Activated CD8-positive, alpha-beta memory T cell treated with anti-CD3 and anti-CD28 coated beads, Interleukin-2, amount 50 U/mL, for 1 hour (primary cell): Measurements from ENCODE around the gene PARD6A.
"Not testable (repeated sequence)": the region's sequence is repeated elsewhere in the genome, so short reads cannot be mapped to it uniquely, and the experiment has no call there.

Experiments
- DNase-seq: peaks from one replicate; pipeline ENCODE4 v3.0.0-alpha.2; 2020; ENCODE audit errors: extremely low read depth

Gene PARD6A

GRCh38 chr16:67685388-67686112, 24.8 kb downstream of the PARD6A start:
- no peak for DNase-seq

GRCh38 chr16:67693517-67694285, 32.9 kb downstream of the PARD6A start:
- DNase-seq: not testable (repeated sequence)

- no peak for DNase-seq
Measured at GRCh38 chr16:67694611-67695010, 33.9 kb downstream of the PARD6A start.

- DNase-seq: no peak
Measured at GRCh38 chr16:67697422-67698185, 36.8 kb downstream of the PARD6A start.

- no peak for DNase-seq
Measured at GRCh38 chr16:67699265-67699664, 38.5 kb downstream of the PARD6A start.

GRCh38 chr16:67701420-67701819, 40.7 kb downstream of the PARD6A start:
- DNase-seq: no peak

- no peak for DNase-seq
Measured at GRCh38 chr16:67702130-67702529, 41.4 kb downstream of the PARD6A start.

- no peak for DNase-seq
Measured at GRCh38 chr16:67703626-67704025, 42.9 kb downstream of the PARD6A start.

GRCh38 chr16:67704110-67704509, 43.4 kb downstream of the PARD6A start:
- no peak for DNase-seq

- DNase-seq: no peak
Measured at GRCh38 chr16:67707210-67707609, 46.5 kb downstream of the PARD6A start.

GRCh38 chr16:67707790-67708189, 47.0 kb downstream of the PARD6A start:
- DNase-seq: no peak

GRCh38 chr16:67708368-67708771, 47.6 kb downstream of the PARD6A start:
- DNase-seq: no peak

- no peak for DNase-seq
Measured at GRCh38 chr16:67709050-67709449, 48.3 kb downstream of the PARD6A start.

GRCh38 chr16:67710607-67711006, 49.8 kb downstream of the PARD6A start:
- DNase-seq: no peak
